ENCODE measurements around the gene ERBB4.
A peak's percentile ranks its signal among the peaks of the same experiment; 100 is the strongest.

The ERBB4 gene

GRCh38 chr2:211368467-211368866, 1170.1 kb downstream of the ERBB4 start:
- no peak for DNase-seq (ENCODE audit: low read depth in 3 of 3, low spot score in 1 of 3)

GRCh38 chr2:211367711-211368110, 1170.9 kb downstream of the ERBB4 start:
- no peak for DNase-seq (ENCODE audit: low read depth in 3 of 3, low spot score in 1 of 3)

GRCh38 chr2:211367293-211367692, 1171.3 kb downstream of the ERBB4 start:
- DNase-seq (ENCODE audit: low read depth in 3 of 3, low spot score in 1 of 3): no peak

DNA sequence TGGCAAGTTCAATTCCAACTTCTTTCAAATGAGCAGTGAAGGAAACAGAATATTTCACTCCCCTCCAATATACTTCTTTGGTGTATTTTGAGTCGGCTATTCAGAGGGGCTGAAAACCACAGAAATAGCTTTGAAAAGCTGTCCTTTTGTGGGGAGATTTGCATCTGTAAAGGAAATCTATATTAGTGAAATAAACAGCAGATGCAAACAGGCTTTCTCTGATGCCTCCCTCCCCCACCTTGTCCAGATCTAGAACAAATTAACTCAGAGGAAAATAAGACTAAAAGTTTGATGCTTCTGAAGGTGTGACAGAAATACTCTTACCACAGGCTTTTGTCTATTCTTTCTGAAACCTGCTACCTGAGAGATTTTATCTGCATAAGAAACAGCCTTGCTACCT, 1173.7 kb downstream of the ERBB4 start:
- no peak for DNase-seq (ENCODE audit: low read depth in 3 of 3, low spot score in 1 of 3)

- no peak for DNase-seq (ENCODE audit: low read depth in 3 of 3, low spot score in 1 of 3)
These were observed 1177.2 kb downstream of the ERBB4 start for GRCh38 chr2:211361383-211361782.

DNA sequence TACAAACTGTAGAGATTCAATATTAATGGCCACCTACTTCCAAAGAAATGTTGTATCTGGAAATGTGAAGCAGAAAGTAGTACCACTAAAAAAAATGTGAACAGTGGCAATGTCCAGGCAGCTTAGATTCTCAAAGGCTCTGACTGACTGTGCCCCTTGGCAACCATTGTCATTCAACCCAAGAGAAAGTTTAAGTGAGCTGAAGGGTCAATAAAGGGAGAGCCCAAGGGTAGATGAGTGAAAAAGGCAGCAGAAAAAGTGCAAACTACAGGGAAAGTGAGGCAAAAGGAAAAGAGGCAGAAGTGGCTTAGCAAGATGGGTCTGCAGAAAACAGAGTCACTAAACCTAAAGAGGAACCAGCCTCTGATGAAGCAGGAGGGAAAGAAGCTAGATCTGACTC, 1179.3 kb downstream of the ERBB4 start:
- DNase-seq (ENCODE audit: low read depth in 3 of 3, low spot score in 1 of 3): no peak

- DNase-seq (ENCODE audit: low read depth in 3 of 3, low spot score in 1 of 3): no peak
These were observed 1180.1 kb downstream of the ERBB4 start for GRCh38 chr2:211358504-211358903.

DNA sequence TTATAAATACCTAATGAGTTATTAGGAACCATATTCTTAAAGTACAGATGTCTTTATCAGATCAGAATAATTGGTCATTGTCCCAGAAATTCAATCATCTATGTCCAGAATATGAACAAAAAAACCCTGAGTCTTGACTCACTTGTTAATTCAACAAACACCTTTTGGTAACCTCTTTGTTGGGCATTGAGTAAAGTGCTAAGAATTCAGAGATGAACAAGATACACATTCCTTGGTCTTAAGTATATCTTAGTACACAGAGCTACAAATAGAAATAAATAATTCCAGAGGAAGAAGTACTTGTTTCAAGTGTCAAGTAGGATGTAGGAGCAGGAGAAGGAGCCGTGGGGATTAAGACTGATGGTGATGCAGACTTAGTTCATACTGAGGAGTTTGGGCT, 1184.1 kb downstream of the ERBB4 start:
- DNase-seq (ENCODE audit: low read depth in 3 of 3, low spot score in 1 of 3): no peak

- DNase-seq (ENCODE audit: low read depth in 3 of 3, low spot score in 1 of 3): no peak
These were observed 1186.6 kb downstream of the ERBB4 start for GRCh38 chr2:211351987-211352386.

- no peak for DNase-seq (ENCODE audit: low read depth in 3 of 3, low spot score in 1 of 3)
These were observed 1189.6 kb downstream of the ERBB4 start for GRCh38 chr2:211349031-211349430.

- DNase-seq (ENCODE audit: low read depth in 3 of 3, low spot score in 1 of 3): no peak
These were observed 1191.3 kb downstream of the ERBB4 start for GRCh38 chr2:211347328-211347727.

DNA sequence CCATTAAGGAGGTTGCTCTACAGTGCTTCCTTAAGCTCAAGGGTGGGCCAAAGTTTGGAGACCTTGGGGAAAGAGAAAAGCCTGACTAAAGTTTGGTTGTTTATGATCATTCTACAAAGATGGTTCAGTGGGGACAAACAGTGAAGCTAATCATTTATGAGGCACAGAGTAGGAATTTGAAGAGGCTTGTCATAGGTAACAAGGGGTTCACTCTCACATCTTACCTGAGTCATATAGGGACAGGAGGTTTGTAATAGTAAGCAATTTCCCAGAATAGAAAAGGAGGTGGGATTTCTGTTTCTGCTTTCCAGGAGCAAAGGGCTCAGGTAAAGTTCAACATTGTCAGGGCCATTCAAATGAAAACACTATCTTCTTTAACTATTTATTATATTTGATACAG, 1194.3 kb downstream of the ERBB4 start:
- DNase-seq (ENCODE audit: low read depth in 3 of 3, low spot score in 1 of 3): no peak

DNA sequence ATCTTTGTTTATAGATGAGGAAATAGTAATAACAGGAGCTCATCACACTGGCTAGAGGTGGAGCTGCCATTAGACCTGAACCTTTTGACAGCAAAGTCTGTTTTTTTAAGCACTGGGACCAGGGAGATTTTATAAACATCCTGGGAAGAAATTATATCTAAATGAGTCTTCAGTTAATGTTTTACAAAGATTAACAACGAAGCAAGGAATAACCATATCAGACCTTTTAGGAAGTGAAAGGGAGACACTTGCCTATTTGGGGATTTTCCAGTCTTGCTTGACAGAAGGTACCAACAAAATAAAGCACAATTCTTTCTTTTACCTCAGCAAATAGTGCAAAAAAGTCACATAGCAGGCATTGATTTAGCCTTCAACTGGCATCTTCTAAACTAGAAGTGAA, 1205.2 kb downstream of the ERBB4 start:
- no peak for DNase-seq (ENCODE audit: low read depth in 3 of 3, low spot score in 1 of 3)

- DNase-seq (ENCODE audit: low read depth in 3 of 3, low spot score in 1 of 3): no peak
These were observed 1206.9 kb downstream of the ERBB4 start for GRCh38 chr2:211331736-211332135.

GRCh38 chr2:211329882-211330281, 1208.7 kb downstream of the ERBB4 start:
- DNase-seq (ENCODE audit: low read depth in 3 of 3, low spot score in 1 of 3): peak in 1 of 3 donors; percentile 0

DNA sequence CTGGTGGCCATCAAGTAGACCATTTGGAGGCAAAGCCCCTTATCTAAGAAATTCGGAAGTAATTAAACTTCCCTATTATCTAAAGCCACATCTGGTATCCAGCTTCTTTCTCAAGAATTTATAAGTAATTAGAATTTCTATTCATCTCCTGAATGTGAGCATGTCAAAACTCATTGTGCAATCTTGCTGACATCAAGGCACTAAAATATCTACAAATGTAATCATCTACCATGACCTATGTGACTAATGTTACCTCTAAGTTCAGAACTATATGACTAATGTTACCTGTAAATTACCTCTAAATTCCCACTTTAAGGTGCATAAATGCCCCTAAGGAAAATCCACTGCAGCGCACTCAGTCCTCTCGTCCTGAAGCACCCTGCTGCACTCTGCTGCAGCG, 1209.2 kb downstream of the ERBB4 start:
- DNase-seq (ENCODE audit: low read depth in 3 of 3, low spot score in 1 of 3): no peak

- no peak for DNase-seq (ENCODE audit: low read depth in 3 of 3, low spot score in 1 of 3)
These were observed 1210.5 kb downstream of the ERBB4 start for GRCh38 chr2:211328126-211328525.

Data from stimulated activated CD4-positive, alpha-beta T cell treated with anti-CD3 and anti-CD28 coated beads, TNF-alpha, amount 100 ng/mL, for 1 hour (primary cell).